ENCODE measurements around the gene STMP1. TPM values are rescaled to one million over a fixed set of nuclear protein-coding genes. Genes with fewer than 3 reads are reported as not detected.

Gene STMP1
- total RNA-seq, 1 experiment from 2014 or later = 25.6 TPM

DNA sequence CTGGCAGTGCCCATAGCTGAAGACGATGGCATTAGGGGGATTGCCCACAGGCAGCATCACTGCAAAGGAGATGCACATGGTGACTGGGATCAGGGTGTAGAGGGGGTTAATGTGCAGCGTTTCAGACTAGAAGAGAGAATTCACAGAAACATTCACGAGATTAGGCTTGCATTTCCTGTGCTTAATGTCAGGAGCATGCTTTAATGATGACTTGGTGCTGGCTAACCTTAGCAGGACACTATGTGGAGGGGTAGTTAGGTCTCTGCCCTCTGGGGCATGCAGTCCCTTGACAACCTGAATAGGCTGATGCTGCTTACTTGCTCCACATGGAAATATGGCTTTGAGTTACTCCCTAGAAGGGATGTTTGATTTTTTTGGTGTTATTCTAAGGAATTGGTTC lies 21.8 kb downstream of the STMP1 start:
- intact Hi-C loops (cut with micrococcal nuclease; ENCODE audit: unreplicated experiment) = no loop called here
- no peaks in the 10 kb centered on the region for H3K9me3 Mint-ChIP-seq (ENCODE audit: low read depth, unreplicated experiment)
- H3K36me3 Mint-ChIP-seq (ENCODE audit: insufficient read depth, unreplicated experiment) = peaks cover 4% of the 10 kb centered on the region
- DNase-seq = no peak
- no peak overlapping the region for H3K27ac Mint-ChIP-seq (ENCODE audit: unreplicated experiment)
- CTCF ChIA-PET = no interaction called here
- H3K4me1 Mint-ChIP-seq (ENCODE audit: low read depth, unreplicated experiment) = peaks cover 3% of the 10 kb centered on the region
- no peaks in the 10 kb centered on the region for H3K27me3 Mint-ChIP-seq (ENCODE audit: unreplicated experiment)
- TF ChIP-seq, protein P1, sequence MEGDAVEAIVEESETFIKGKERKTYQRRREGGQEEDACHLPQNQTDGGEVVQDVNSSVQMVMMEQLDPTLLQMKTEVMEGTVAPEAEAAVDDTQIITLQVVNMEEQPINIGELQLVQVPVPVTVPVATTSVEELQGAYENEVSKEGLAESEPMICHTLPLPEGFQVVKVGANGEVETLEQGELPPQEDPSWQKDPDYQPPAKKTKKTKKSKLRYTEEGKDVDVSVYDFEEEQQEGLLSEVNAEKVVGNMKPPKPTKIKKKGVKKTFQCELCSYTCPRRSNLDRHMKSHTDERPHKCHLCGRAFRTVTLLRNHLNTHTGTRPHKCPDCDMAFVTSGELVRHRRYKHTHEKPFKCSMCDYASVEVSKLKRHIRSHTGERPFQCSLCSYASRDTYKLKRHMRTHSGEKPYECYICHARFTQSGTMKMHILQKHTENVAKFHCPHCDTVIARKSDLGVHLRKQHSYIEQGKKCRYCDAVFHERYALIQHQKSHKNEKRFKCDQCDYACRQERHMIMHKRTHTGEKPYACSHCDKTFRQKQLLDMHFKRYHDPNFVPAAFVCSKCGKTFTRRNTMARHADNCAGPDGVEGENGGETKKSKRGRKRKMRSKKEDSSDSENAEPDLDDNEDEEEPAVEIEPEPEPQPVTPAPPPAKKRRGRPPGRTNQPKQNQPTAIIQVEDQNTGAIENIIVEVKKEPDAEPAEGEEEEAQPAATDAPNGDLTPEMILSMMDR (IDR thresholded peaks at IDR 0.05; ENCODE audit: unreplicated experiment) = no peak
- H3K4me3 Mint-ChIP-seq (ENCODE audit: low read depth, unreplicated experiment) = no peak overlapping the region
- BruUV-seq (replicated peaks) = no TSS peak

DNA sequence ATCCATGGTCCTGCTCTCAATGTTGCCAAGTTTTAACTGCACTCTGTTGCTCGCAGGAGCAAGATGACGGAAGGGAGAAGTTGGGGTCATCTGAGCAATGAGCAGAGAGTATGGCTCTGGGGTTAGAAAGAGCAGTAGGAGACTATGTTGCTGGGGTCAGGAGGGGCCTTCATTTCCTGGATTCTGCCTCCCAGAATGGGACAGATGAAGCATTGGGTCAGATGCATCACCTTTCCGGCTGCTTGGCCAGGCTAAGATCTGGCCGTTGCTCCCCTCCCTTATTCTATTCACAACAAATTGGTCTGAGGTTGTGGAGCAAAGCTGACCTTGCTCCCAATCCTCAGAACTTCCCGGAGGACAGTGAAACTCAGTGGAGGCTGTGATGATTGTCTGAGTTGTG lies 22.4 kb downstream of the STMP1 start:
- Mint-ChIP-seq H3K4me1 (ENCODE audit: low read depth, unreplicated experiment) (no peaks in the 10 kb centered on the region), H3K9me3 (ENCODE audit: low read depth, unreplicated experiment) (no peaks in the 10 kb centered on the region)

DNA sequence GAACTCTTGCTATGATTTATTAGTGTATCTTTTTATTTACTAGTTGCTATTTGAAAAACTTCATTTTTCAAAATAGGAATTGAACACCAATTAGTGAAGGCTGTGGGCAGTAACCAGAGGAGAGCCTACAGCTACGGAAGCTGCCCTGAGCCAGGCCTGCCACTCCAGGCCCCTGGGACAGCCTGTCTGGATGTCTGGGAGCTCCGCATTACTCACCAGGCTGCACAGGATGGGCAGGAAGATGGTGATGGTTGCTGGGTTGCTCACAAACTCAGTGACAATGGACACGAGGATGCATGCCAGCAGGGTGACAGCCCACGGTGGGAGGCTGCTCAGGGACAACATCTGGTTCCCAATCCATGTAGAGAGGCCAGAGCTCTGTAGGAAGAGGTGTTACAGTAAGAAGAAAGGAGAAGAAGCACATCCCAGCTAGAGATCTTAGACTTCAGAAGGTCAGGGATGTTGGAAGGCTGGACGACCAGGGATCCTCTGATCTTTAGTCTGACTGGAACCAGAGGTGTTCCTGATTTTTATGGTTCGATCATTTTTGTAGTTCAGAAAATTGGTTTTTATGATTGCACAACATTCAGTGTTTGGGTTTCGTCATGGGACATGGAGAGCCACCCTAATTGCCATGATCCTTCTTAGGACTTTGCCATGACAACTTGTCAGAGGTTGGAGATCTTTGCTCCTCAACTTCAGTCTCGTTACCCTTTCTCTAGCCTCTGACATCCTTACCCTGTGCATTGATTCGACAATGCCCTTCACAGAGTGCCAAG lies 23.2 kb downstream of the STMP1 start:
- Mint-ChIP-seq H3K36me3 (ENCODE audit: insufficient read depth, unreplicated experiment) (peaks cover 4% of the 10 kb centered on the region), H3K4me1 (ENCODE audit: low read depth, unreplicated experiment) (no peaks in the 10 kb centered on the region), H3K27me3 (ENCODE audit: unreplicated experiment) (no peaks in the 10 kb centered on the region), H3K4me3 (ENCODE audit: low read depth, unreplicated experiment) (no peak overlapping the region), H3K9me3 (ENCODE audit: low read depth, unreplicated experiment) (no peaks in the 10 kb centered on the region), H3K27ac (ENCODE audit: unreplicated experiment) (no peak overlapping the region)
- intact Hi-C loops (cut with micrococcal nuclease; ENCODE audit: unreplicated experiment) = no loop called here
- BruUV-seq (replicated peaks) = no TSS peak
- no peak for DNase-seq
- TF ChIP-seq, protein P1 (IDR thresholded peaks at IDR 0.05; ENCODE audit: unreplicated experiment) = no peak
- CTCF ChIA-PET = no interaction called here

More for the DNA sequence above, 22.4 kb downstream of the STMP1 start:
- no peak for DNase-seq
- no TSS peak for BruUV-seq (replicated peaks)
- H3K4me3 Mint-ChIP-seq (ENCODE audit: low read depth, unreplicated experiment) = no peak overlapping the region
- peaks cover 4% of the 10 kb centered on the region for H3K36me3 Mint-ChIP-seq (ENCODE audit: insufficient read depth, unreplicated experiment)
- TF ChIP-seq, protein P1 (IDR thresholded peaks at IDR 0.05; ENCODE audit: unreplicated experiment) = no peak
- H3K27me3 Mint-ChIP-seq (ENCODE audit: unreplicated experiment) = no peaks in the 10 kb centered on the region
- no peak overlapping the region for H3K27ac Mint-ChIP-seq (ENCODE audit: unreplicated experiment)
- intact Hi-C loops (cut with micrococcal nuclease; ENCODE audit: unreplicated experiment) = no loop called here
- CTCF ChIA-PET = no interaction called here

DNA sequence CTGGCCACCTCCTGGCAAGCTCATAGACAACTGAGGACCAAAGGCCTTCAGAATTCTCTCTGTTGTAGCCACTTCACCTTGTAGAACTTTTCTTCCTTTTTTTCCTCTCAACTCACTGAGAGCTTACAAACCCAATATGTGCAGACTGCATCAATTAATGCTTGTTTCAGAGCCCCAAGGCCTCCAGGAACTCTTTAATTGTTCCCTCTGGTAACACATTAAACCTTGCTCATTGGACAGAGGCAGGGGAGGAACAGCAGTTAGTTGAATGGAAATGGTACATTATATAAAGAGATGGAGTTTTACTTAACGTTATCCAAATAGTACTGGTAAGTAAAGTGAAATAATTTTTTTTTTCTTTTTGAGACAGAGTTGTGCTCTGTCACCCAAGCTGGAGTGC lies 25.2 kb downstream of the STMP1 start:
- CTCF ChIA-PET = interaction anchor here (0.7 kb wide), 1 partner anchor 21 kb away, joined by 3 read pairs; no protein-coding TSS in a partner anchor
- H3K27ac Mint-ChIP-seq (ENCODE audit: unreplicated experiment) = no peak overlapping the region
- no TSS peak for BruUV-seq (replicated peaks)
- H3K4me3 Mint-ChIP-seq (ENCODE audit: low read depth, unreplicated experiment) = no peak overlapping the region
- TF ChIP-seq, protein P1 (IDR thresholded peaks at IDR 0.05; ENCODE audit: unreplicated experiment) = no peak
- intact Hi-C loops (cut with micrococcal nuclease; ENCODE audit: unreplicated experiment) = no loop called here
- H3K36me3 Mint-ChIP-seq (ENCODE audit: insufficient read depth, unreplicated experiment) = peaks cover under 1% of the 10 kb centered on the region
- no peaks in the 10 kb centered on the region for H3K9me3 Mint-ChIP-seq (ENCODE audit: low read depth, unreplicated experiment)
- no peaks in the 10 kb centered on the region for H3K27me3 Mint-ChIP-seq (ENCODE audit: unreplicated experiment)
- H3K4me1 Mint-ChIP-seq (ENCODE audit: low read depth, unreplicated experiment) = no peaks in the 10 kb centered on the region
- DNase-seq = no peak
